ENCODE measurements around the gene NTN1.
"Not testable (repeated sequence)": the region's sequence is repeated elsewhere in the genome, so short reads cannot be mapped to it uniquely, and the experiment has no call there.

The NTN1 gene

DNA sequence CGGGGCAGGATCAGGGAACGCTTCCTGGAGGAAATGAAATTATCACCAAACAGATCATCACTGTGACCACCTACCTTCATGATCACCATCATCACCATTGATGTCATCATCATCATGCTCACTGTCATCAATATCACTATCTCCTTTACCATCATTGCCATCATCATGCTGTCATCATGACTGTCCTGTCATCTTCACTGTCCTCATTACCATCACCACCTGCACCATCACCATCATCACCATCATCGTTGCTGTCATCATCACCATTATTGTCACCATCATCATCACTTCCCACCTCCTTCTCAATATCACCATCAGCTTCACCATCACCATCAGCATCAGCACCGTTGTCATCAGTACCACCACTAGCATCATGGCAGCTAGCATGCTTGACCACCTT is 65.3 kb downstream of the NTN1 start:
- no peak for DNase-seq (ENCODE audit: low read depth in 3 of 3)

DNA sequence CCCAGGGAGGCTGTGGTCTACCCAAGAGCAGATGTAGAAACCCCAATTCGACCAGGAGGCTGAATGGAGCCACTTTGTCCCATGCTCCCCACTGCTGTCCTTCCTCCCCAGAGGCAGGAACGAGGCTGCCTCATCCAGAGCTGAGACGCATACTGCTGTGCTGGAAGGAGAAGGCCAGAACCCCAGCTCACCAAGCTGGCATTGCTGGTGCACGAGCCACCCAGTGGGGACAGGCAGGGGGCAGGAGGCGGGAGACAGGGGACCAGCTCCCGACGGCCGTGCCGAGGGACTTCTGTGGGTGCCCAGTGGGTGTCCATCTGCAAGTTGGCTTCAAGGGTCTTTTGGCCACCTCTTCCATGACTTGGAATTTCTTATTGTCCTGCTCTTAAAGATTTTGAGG is 66.6 kb downstream of the NTN1 start:
- DNase-seq (ENCODE audit: low read depth in 3 of 3): no peak

DNA sequence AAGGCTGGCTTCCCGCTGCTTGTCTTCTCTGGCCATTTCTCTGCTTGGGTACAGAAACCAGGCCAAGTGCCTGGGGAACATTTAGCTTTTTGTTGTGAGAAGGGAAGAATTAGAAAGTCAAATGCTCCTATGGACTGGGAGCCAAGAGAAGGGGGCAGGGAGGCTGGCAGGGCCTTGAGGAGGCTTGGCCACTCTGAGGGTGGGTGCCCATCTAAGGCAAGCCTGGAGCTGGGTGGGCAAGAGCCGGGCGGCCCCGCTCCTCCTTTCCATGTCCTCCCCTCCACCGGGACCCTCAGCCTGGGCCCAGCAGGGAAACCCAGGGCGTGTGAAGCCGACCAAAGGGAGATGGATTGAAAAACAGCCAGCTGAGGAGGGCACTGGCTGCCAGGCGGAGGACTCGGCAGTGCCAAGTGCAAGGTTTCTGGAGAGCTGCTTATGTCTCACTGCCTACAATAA is 69.4 kb downstream of the NTN1 start:
- no peak for DNase-seq (ENCODE audit: low read depth in 3 of 3)

DNA sequence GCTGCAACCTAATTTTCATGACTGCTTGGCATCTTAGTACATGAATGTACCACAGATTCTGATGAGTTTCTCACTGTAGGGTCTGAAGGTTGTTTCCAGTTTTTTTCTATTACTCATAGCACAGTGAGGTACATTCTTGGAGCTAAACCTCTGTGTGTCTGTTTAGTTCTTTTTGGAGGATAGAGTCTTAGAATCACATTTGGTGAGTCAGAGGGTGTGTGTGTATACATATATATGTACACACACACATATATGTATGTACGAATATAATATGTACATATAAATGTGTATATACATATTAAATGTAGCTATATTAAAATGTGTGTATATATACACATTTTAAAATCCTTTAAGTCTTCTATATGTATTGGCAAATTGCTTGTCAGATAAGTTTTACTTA is 72.9 kb downstream of the NTN1 start:
- no peak for DNase-seq (ENCODE audit: low read depth in 3 of 3)

DNA sequence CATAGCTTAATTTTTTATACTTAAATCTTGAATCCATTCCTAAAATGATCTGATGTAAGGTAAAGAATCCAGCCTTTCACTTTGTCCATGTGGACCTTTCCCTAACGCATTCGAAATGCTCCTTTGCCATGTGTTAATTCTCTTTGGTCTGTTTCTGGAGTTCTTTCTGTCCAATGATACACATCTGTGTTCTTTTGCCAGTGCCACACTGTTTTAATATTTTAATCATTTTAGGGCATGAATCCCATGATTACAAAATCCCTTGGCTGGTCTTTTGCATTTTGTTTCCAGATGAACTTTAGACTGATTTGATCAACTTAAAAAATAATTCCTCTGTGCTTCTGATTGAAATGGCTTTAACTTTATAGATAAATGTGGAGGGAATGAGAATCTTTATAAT is 74.1 kb downstream of the NTN1 start:
- no peak for DNase-seq (ENCODE audit: low read depth in 3 of 3)

DNA sequence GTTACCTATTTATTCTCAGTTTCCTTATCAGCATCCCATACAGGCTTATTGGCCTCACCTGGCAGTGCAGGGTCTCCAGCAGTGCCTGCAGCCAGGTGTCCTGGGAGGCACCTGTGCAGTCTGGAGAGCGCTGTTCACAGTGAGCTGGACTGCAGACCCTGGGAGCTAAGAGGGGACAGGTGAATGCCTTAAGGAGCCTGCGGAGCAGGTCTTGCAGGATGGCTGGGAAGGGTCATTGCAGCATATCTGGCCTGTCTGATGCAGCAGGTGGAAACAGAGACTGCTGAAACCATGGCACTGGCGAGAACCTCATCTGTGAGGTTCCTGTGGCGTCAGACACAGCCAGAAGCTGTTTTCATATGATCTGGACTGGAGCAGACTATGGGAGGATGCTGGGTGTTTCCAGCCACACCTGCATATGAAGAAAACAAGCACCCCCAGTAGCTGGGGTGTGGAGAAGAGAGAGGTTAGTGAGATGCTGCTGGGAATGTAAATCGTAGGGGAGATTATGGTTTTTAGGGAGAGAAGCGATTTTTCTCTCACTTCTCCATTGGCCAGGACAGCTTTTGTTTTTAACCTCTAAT is 77.0 kb downstream of the NTN1 start:
- no peak for DNase-seq (ENCODE audit: low read depth in 3 of 3)

DNA sequence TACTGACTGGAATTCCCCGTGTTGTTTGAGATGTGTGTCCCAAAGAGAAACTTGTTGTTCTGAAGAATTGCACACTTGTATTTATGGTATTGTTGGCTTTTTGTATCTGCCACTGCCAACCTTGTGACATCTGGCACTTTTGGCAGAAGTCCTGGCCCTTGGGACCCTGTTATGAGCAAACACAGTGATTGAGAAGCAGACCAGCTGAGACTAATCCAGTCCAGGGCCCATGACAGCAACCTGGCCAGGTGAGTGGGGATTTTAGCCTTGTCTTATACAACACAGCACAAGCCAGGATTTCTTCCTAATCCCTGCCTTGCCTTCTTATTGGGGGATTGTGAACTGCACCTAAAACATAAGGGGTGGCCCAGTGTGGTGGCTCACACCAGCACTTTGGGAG is 80.0 kb downstream of the NTN1 start:
- no peak for DNase-seq (ENCODE audit: low read depth in 3 of 3)

DNA sequence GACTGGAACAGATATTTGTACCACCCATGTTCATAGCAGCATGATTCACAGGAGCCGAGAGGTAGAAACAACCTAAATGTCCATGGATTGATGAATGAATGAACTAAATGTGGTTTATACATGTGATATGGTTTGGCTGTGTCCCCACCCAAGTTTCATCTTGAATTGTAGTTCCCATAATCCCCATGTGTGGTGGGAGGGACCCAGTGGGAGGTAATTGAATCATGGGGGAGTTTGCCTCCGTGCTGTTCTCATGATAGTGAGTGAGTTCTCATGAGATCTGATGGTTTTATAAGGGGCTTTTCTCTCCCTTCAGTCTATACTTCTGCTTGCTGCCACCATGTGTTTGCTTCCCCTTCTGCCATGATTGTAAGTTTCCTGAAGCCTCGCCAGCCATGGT is 81.9 kb downstream of the NTN1 start:
- not testable (repeated sequence) for DNase-seq (ENCODE audit: low read depth in 3 of 3)

DNA sequence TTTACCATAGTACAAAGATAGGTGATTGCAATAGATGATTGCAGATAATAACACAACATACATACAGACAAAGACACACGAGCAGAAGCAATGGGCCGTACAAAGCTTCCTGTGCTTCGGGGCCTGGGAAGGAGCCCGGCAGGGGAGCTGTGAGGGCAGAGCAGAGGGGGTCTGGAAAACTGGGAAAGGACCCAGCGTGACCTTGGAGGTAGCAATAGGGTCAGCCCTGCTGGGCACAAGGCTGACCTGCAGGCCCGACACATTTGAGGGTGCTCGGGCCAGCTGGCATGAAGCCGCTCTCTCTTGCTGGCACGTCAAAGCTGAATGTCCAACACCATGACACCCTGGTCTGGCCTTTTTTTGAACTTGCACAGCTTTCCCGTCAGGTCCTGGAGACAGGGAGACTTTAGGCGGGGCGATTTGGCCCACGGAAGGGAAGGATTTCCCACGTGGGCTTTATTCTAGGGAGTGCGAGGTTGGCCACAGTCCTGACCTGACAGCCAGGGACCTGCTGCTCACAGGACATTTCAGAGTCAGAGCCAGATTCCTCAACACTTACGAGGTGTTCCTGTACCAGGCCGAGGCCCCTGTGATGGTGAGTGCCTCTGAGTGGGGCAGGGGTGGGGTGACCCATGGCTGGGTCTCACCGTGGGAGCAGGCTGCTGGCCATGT is 83.2 kb downstream of the NTN1 start:
- no peak for DNase-seq (ENCODE audit: low read depth in 3 of 3)

DNA sequence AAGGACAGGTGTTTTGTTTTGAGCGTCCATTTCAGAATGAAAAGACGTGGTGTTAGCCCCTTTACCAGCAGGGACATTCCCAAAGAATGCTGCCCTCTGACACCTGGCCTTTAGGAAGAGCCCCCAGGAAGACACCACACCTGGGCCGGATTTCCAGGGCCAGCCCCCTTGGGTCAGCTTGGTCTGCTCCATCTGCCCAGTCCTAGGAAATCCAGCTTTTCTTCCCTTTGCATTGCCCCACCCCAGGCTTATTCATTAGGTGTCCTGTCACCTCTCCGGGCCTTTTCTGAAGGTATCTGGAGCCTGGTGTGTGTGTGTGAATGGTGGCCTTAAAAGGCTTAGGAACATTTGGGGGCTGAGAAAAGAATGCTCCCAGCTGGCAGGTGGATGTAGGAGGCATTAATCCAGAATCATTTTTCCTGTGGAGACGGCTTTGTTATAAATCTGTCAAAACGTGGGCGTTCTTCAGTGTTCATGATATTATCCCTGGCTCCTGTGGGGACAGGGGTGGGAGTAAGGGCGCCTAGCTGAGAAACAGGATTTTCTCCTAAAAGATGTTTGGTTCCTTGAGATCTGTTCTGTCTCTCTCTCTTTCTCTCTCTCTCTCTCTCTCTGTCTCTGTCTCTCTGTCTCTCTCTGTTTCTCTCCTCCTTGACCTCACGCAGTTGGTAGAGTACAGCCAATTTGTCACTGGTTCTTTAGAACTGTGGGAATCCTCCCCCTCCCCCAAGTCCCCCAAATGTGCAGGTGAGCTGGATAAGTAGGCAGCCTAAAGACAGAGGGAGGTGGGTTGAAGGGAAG is 84.0 kb downstream of the NTN1 start:
- DNase-seq (ENCODE audit: low read depth in 3 of 3): no peak

DNA sequence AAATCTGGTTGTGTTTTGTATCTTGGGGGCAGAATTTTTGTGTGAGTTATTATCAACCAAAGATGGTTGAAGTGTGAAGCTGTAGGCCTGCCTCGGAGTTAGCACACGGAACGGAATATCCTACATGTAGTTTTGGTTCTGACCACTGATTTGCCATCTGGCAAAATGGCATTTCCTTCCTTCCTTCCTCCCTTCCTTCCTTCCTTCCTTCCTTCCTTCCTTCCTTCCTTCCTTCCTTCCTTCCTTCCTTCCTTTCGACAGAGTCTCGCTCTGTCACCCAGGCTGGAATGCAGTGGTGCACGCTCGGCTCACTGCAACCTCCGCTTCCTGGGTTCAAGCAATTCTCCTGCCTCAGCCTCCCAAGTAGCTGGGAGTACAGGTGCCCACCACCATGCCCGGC is 85.0 kb downstream of the NTN1 start:
- not testable (repeated sequence) for DNase-seq (ENCODE audit: low read depth in 3 of 3)

DNA sequence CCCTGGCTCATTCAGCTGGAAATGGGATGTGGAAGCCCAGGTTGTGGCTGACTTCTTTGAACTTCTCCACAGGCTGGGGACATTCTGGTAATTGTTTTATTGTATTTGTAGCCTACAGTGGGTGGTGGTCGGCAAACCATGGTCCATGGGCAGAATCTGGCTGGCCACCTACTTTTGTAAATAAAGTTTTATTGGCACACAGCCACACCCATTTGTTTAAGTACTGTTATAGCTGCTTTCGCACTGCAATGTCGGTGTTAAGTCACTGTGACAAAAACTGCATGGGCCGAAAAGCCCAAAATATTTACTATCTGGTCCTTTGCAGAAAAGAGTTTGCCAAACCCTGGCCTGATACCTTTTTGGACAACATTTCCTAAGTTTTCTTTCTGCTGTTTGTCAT is 86.2 kb downstream of the NTN1 start:
- DNase-seq (ENCODE audit: low read depth in 3 of 3): no peak

DNA sequence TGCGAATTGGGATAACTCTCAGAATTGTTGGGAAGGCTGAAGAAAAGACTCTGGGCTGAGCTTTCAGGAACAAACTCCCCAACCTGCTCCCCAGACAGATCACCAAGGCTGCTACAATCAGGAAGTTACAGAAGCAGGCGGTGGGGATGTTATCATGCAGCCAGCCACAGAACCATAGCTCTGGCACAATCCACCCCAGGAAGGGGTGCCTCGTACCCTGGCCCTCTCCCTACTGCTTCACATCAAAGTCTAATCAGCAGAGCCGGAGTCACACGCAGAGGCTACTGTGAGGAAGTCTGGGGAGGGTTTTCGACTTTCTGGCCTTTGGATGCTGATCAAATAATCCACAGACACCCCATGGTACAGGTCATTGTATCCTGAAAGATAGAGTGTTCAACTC is 86.8 kb downstream of the NTN1 start:
- no peak for DNase-seq (ENCODE audit: low read depth in 3 of 3)

DNA sequence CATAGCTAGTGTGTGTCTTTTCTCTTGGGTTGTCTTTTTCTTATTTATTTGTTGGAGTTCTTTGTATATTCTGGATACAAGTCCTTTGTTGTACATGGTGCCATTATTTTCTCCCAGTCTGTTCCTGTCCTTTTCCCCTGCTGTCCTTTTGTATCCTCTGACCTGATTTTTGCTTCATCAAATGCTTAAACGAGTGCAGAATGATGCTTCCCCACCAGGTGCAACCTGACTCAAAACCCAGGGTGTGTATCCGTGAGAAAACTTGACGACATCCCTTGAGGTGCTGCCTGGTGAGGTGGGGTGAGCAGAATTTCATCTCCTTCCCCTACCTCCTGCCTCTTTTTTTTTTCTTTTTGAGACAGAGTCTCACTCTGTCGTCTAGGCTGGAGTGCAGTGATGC is 88.6 kb downstream of the NTN1 start:
- DNase-seq (ENCODE audit: low read depth in 3 of 3): no peak

DNA sequence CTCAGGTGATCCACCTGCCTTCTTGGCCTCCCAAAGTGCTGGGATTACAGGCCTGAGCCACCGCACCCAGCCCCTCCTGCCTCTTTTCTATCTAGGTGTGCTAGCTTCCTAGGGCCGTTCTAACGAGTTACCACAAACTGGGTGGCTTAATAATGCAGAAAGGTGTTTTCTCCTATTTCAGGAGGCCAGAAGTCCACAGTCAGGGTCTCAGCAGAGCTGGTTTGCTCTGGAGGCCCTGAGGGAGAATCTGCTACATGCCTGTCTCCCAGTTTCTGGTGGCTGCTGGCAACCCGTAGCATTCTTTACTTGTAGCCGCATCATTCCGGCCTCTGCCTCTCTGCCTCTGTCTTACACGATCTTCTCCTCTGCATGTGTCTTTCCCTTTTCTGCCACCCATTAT is 89.2 kb downstream of the NTN1 start:
- no peak for DNase-seq (ENCODE audit: low read depth in 3 of 3)

DNA sequence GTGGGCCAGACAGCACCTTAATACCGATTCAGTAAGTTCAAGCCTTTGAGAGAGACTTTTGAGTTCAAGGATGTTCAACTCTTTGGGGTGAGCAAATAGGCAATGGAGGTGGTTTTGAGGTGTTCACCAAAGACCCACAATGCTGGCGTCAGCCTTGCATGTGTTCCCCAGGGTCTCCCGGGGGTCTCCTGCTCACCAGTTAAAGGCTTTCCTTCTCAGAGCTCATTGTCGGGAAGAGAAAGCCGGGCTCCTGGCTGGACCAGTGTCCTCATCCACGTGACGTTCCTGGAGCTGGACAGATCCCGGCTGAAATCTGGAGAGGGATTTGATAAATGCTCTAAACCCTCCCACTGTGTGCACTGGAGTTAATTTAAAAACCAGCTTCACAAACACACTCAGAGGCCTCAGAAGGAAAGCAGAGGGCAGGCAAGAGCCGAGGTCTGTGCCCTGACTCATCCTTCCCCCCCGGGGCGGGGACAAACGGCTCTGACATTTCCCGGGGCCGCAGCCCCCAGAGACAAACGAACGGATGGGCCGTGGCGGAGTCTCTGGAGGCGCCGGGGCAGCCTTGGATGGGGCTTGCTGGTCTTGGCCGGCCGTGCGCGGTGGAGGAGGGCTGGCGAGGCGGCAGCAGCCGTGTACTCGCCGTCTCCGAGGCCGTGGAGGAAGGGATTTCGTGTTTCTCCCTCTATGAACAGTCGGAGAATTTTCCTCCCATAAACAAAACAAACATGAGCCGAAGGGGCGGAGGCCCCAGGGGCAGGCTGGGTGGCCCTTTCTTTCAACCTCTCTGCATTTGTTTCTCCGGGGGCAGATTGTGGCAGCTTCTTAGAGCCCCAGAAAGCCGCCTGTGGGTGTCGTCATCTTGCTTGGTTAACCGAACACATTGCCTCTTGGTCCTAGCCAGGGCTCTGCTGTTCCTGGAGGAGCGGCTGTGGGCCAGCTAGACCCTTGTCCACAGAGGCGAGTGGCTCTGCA is 94.2 kb downstream of the NTN1 start:
- DNase-seq (ENCODE audit: low read depth in 3 of 3): peak; percentile 4 to 57 (median 17)

DNA sequence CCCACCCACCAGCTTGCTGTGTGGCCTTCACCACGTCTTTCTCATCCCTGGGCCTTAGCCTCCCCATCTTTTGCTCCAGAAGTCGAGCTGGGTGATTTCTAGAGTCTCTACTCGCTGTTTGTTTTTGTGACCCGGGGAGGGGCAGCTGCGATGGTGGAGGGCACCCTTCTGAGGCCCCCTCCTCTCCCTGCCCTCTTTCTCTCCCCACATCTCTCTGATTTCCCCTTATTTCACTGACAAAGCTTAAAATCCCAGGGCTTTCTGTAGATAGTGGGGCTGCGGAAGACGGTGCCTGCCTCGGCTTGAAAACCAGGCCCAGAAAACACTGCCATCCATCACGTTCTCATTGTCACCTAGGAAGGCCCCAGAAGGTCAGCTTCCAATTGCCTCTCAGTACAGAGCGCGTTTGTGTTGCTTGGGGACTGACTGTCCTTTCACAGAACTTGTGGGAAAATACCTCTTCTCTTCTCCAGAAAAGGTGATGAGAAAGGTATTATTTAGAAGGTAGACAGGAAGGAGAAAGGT is 95.1 kb downstream of the NTN1 start:
- no peak for DNase-seq (ENCODE audit: low read depth in 3 of 3)

DNA sequence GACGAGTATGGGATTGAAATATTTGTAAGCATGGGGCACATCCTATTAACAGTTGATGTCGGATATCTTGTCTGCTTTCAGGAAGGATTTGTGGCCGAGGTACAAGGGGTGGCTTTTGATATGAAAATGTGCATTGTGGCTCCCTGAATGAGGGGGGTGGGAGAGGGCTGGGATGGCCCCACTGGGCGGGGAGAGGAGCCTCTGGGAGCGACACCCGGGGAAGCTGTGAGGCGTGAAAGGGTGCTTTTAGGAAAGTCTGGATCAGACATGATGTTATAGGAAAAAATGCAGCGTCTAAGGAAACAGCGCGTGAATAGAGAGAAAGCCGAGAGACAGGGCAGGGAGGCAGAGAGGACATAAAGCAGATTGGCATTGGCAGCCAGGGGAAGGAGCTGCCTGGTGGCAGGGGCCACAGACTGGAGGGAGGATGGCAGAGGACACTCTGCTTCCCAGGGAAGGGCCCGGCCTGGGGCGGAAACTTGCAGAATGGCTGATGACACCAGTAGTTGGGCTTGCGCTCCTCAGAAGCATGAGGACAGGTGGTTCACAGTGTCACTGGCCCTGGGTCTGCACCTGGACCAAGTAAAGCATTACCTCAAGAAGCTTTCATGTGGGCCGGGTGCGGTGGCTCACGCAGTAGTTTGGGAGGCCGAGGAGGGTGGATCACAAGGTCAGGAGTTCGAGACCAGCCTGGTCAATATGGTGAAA is 95.7 kb downstream of the NTN1 start:
- no peak for DNase-seq (ENCODE audit: low read depth in 3 of 3)

DNA sequence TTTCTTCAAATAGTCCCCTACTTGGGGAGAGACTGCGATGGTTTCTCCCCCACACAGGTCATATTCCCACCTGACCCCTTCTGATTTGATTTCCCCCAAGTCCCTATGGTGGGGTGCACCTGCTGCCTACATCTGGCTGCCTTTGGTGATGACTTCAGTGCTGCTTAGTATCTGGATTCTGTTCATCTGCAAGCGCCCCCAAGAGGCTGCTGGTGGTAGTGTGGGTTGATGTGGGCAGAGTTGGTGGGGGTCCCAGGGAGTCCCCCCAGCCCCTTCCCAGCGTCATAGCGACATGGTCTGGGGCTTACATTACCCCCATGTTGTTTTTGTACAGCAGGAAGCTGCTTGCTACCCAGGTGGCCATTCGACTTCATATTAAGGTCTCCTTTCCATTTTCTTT is 99.2 kb downstream of the NTN1 start:
- no peak for DNase-seq (ENCODE audit: low read depth in 3 of 3)

DNA sequence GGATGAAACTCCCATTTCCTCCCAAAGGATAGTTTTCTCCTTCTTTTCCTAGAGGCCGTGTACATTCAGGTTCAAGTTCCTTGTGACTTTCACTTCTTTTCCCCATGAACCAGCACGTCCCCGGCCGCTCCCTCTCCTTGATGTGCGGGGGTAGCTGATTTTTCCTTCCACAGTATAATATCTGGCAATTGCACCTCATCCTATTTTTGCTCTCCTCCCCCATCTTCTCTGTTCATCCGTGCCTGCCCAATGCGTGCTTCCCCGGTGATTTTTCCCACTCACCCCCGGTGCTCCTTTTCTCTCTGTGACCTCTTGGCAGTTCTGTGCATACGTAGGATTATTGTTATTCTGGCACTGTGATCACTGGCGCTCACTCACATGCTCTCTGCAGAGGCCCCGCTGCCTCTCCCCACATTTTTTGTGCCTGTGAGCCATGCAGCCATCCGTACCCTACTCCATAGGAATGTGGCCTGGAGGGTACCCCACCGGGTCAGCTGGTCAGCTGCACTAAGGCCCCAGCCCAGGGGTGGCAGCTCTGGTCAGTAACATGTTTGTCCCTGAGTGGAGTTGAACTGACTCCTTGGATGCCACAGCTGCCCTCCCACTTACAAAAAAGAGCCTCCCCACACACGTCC is 100.0 kb downstream of the NTN1 start:
- no peak for DNase-seq (ENCODE audit: low read depth in 3 of 3)

Measured in stimulated activated CD4-positive, alpha-beta T cell treated with anti-CD3 and anti-CD28 coated beads, TNF-alpha, amount 100 ng/mL, for 24 hours (primary cell).